B cell (primary cell): ENCODE results near the gene SH3D19. TPM values are rescaled to one million over a fixed set of nuclear protein-coding genes. Genes with fewer than 3 reads are reported as not detected.
"Not testable (repeated sequence)": the region's sequence is repeated elsewhere in the genome, so short reads cannot be mapped to it uniquely, and the experiment has no call there.

Source experiments
- ATAC-seq: fragments of 200-7000 bp; cut with Tn5 transposase; one replicate; pipeline ENCODE4 v1.10.0; 2021; ENCODE audit warnings: low read depth, mild to moderate bottlenecking, moderate number of reproducible peaks, moderate library complexity
- CTCF ChIA-PET: fragments of 350-600 bp; sonication (Branson Sonifier 250); formaldehyde crosslinking; loops from one replicate; lab custom pipeline; 2021; ENCODE audit warnings: antibody characterized with exemption, inconsistent platforms; lab: Charles Lee
- POLR2A ChIA-PET: fragments of 350-600 bp; sonication (Branson Sonifier 250); formaldehyde crosslinking; loops from one replicate; lab custom pipeline; 2021; ENCODE audit warnings: antibody characterized with exemption; lab: Charles Lee
- DNase-seq: peaks from one replicate; pipeline ENCODE4 v3.0.0; 2013
- H2AFZ ChIP-seq: 2 replicates; pipeline ENCODE4 v1.6.1; 2012; ENCODE audit warnings: mild to moderate bottlenecking, low read depth, low read length; ENCODE audit not compliant: insufficient read depth, poor library complexity, severe bottlenecking
- H3K27ac ChIP-seq, 2 donors: 1 replicate in 1 of 2; 2 replicates in 1 of 2; pipeline ENCODE4 v1.5.1; 2012 to 2013; ENCODE audit warnings: low read length in 2 of 2, mild to moderate bottlenecking in 2 of 2, moderate library complexity in 1 of 2
- H3K27me3 ChIP-seq, 4 experiments: fragments of 200-600 bp in 1 of 4; sonication (generic) in 1 of 4; replicated peaks in 1 of 4; 1 replicate in 2 of 4; 2 replicates in 2 of 4; pipeline versions ENCODE4 v1.6.1 to v1.7.0; 2013 to 2016; ENCODE audit warnings: low read length in 3 of 4, mild to moderate bottlenecking in 2 of 4, mixed read lengths in 1 of 4, moderate library complexity in 1 of 4; ENCODE audit not compliant: insufficient read depth in 4 of 4, control insufficient read depth in 3 of 4; ENCODE audit errors: control extremely low read depth in 1 of 4
- H3K36me3 ChIP-seq, 2 experiments: replicated peaks in 1 of 2; 1 replicate in 1 of 2; 2 replicates in 1 of 2; pipeline versions ENCODE4 v1.6.1 to v1.7.1; 2013; ENCODE audit warnings: low read length in 1 of 2; ENCODE audit not compliant: insufficient read depth in 2 of 2, control insufficient read depth in 1 of 2; ENCODE audit errors: control extremely low read depth in 1 of 2, extremely low read depth in 1 of 2
- H3K4me1 ChIP-seq, 2 donors: fragments of 200-600 bp in 1 of 2; sonication (generic) in 1 of 2; 1 replicate in 1 of 2; 2 replicates in 1 of 2; pipeline versions ENCODE4 v1.5.1 to v1.6.1; 2013 to 2017; ENCODE audit warnings: low read length in 2 of 2; ENCODE audit not compliant: control insufficient read depth in 2 of 2, insufficient read depth in 2 of 2
- H3K4me2 ChIP-seq: replicated peaks from 2 replicates; pipeline ENCODE3; 2012; ENCODE audit warnings: mild to moderate bottlenecking, low read depth, low read length; ENCODE audit not compliant: poor library complexity, severe bottlenecking
- H3K4me3 ChIP-seq, 5 experiments: fragments of 200-600 bp in 1 of 5; sonication (generic) in 1 of 5; 1 replicate in 3 of 5; 2 replicates in 2 of 5; pipeline versions ENCODE4 v1.5.1 to v1.7.0; 2011 to 2016; ENCODE audit warnings: low read length in 4 of 5, mild to moderate bottlenecking in 4 of 5, low read depth in 2 of 5, control low read depth in 1 of 5, moderate library complexity in 1 of 5; ENCODE audit not compliant: insufficient read depth in 1 of 5; ENCODE audit errors: control extremely low read depth in 1 of 5, extremely low read depth in 1 of 5
- H3K79me2 ChIP-seq: fragments of 200-600 bp; sonication (generic); one replicate; pipeline ENCODE4 v1.6.0; 2016; ENCODE audit warnings: low read length; ENCODE audit not compliant: control insufficient read depth, insufficient read depth
- H3K9ac ChIP-seq: fragments of 200-600 bp; sonication (generic); 2 replicates; pipeline ENCODE4 v1.6.1; 2017; ENCODE audit warnings: mild to moderate bottlenecking, low read length, moderate library complexity
- H3K9me3 ChIP-seq, 3 donors: one replicate each; pipeline versions ENCODE4 v1.6.1 to v1.7.1; 2013; ENCODE audit warnings: low read length in 2 of 3; ENCODE audit not compliant: control insufficient read depth in 2 of 3, insufficient read depth in 1 of 3; ENCODE audit errors: control extremely low read depth in 1 of 3
- H4K20me1 ChIP-seq: 2 replicates; pipeline ENCODE4 v1.6.0; 2012; ENCODE audit warnings: mild to moderate bottlenecking, low read length; ENCODE audit not compliant: insufficient read depth, control insufficient read depth, poor library complexity, severe bottlenecking
- H3K27ac Mint-ChIP-seq: one replicate; pipeline ENCODE4 v1.8.0; 2021; ENCODE audit warnings: mixed read lengths
- H3K27me3 Mint-ChIP-seq: one replicate; pipeline ENCODE4 v1.8.0; 2021; ENCODE audit warnings: mixed read lengths
- H3K4me1 Mint-ChIP-seq: one replicate; pipeline ENCODE4 v1.8.0; 2021; ENCODE audit warnings: mixed read lengths
- H3K4me3 Mint-ChIP-seq: one replicate; pipeline ENCODE4 v1.8.0; 2021; ENCODE audit warnings: mixed read lengths
- H3K9me3 Mint-ChIP-seq: one replicate; pipeline ENCODE4 v1.8.0; 2022; ENCODE audit warnings: mixed read lengths; ENCODE audit not compliant: insufficient read depth
- CTCF ChIP-seq: fragments of 200-600 bp; IDR thresholded peaks from one replicate; pipeline ENCODE4 v1.8.0; 2022; ENCODE audit warnings: antibody characterized with exemption, mild to moderate bottlenecking
- EZH2 ChIP-seq: IDR thresholded peaks from 2 replicates; pipeline ENCODE4 v1.6.1; 2012; ENCODE audit warnings: borderline replicate concordance, low read depth, mild to moderate bottlenecking, moderate library complexity, low read length; ENCODE audit not compliant: insufficient read depth, poor library complexity, severe bottlenecking
- WGBS: methylation state at CpG from one replicate; pipeline ENCODE4 v1.1.5; 2013; ENCODE audit warnings: missing lambda C conversion rate; ENCODE audit not compliant: insufficient coverage; 5-methylcytosine and 5-hydroxymethylcytosine counted together
- intact Hi-C: fragments of 100-400 bp; cut with micrococcal nuclease; formaldehyde crosslinking; loops from one replicate; pipeline ENCODE4 v1.10.0; 2022
- polyA plus RNA-seq: library from polyadenylated mRNA; depleted of rRNA; stranded (reverse); fragments of >200 nt; gene quantifications from 2 replicates; pipeline ENCODE4 v1.2.3, GENCODE V29; 2012
- total RNA-seq, 2 donors: library from RNA; stranded (reverse); fragments of 120-200 nt in 1 of 2; gene quantifications; 1 replicate in 1 of 2; 2 replicates in 1 of 2; pipeline versions ENCODE4 v1.2.3 to v1.2.4, GENCODE V29; 2013 to 2022

SH3D19 gene
- total and polyA plus RNA-seq, 2 donors (not counting 1 experiment from before 2014, with no cell fraction given) = 0.01 TPM; not detected in 1

GRCh38 chr4:151255226-151255625 is 70.2 kb downstream of the SH3D19 start:
- H2AFZ ChIP-seq, intact Hi-C loops, H3K27ac Mint-ChIP-seq, H3K4me1 Mint-ChIP-seq, H3K4me2 ChIP-seq, H3K27ac ChIP-seq, H3K4me3 ChIP-seq, H3K27me3 ChIP-seq, H3K27me3 Mint-ChIP-seq, H3K36me3 ChIP-seq, H3K9me3 Mint-ChIP-seq, H3K9me3 ChIP-seq, H3K9ac ChIP-seq, ATAC-seq, CTCF ChIA-PET, POLR2A ChIA-PET, H4K20me1 ChIP-seq, H3K4me1 ChIP-seq, H3K79me2 ChIP-seq, DNase-seq, H3K4me3 Mint-ChIP-seq: not testable (repeated sequence)
- WGBS = no CpG with 5 or more reads among the region's 28 CpGs

- no peaks in the 10 kb centered on the region for H4K20me1 ChIP-seq
- H3K4me3 ChIP-seq = no peak overlapping the region
- H3K9ac ChIP-seq = no peak overlapping the region
- CTCF ChIA-PET = no interaction called here
- H3K9me3 ChIP-seq = peaks cover 0 to 3% (median 0%) of the 10 kb centered on the region in 3 donors
- no peaks in the 10 kb centered on the region for H3K27me3 ChIP-seq
- Mint-ChIP-seq H3K27ac (no peak overlapping the region), H3K27me3 (no peaks in the 10 kb centered on the region), H3K9me3 (no peaks in the 10 kb centered on the region), H3K4me3 (no peak overlapping the region), H3K4me1 (no peaks in the 10 kb centered on the region)
- H3K79me2 ChIP-seq = no peaks in the 10 kb centered on the region
- no peaks in the 10 kb centered on the region for H3K36me3 ChIP-seq
- intact Hi-C loops = no loop called here
- ATAC-seq = no peak
- no peak for DNase-seq
- H3K27ac ChIP-seq = no peak overlapping the region
- H3K4me1 ChIP-seq = no peaks in the 10 kb centered on the region
- 33% methylated on average over 2 of the region's 2 CpGs for WGBS
- POLR2A ChIA-PET = no interaction called here
- no peak overlapping the region for H3K4me2 ChIP-seq
- H2AFZ ChIP-seq = no peak overlapping the region
- TF ChIP-seq CTCF (no peak), EZH2 (no peak)
Observed at GRCh38 chr4:151251603-151252304, 73.7 kb downstream of the SH3D19 start.
